Measurements from ENCODE around the gene MCOLN1. TPM values are rescaled to one million over a fixed set of nuclear protein-coding genes. Genes with fewer than 3 reads are reported as not detected.

MCOLN1 gene
- total and polyA plus RNA-seq, 2 experiments from 2014 or later: 7.2 to 16.1 TPM

DNA sequence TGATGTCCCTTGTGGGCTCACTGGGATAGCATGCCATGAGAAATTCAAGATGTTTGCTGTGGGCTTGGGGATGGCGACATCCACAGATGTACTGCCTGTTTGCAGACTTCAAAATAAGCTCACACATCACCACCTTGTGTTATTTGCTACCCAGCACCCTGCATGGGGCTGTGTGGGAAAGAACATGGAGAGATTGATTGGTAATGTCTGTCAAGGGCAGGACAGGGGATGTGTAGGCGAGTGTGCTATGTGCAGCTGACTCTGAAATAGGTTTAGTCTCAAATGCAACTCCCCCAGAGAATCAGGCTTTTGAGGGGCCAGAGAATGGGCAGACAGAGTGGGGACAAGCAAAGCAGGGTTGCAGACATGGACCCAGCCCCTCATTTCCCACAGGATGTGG, 37.8 kb downstream of the MCOLN1 start:
- H3F3A ChIP-seq (replicated peaks; ENCODE audit: low read depth): no peaks in the 10 kb centered on the region
- TF ChIP-seq NANOG (IDR thresholded peaks at IDR 0.05; ENCODE audit: borderline replicate concordance) (no peak), CREB1 (CRISPR knock-in tag; IDR thresholded peaks at IDR 0.05; ENCODE audit: low read depth) (no peak)
- no peak overlapping the region for H3K4me2 ChIP-seq
- Mint-ChIP-seq H3K27me3 (ENCODE audit: insufficient read depth, low read depth, poor library complexity) (peaks cover 7% of the 10 kb centered on the region), H3K4me3 (no peak overlapping the region), H3K36me3 (ENCODE audit: low read depth) (peaks cover 37% of the 10 kb centered on the region), H3K27ac (no peak overlapping the region), H3K9me3 (no peaks in the 10 kb centered on the region; the same call in 1 of the 3 replicates), H3K4me1 (no peaks in the 10 kb centered on the region)
- no peak overlapping the region for H2AFZ ChIP-seq
- no peak overlapping the region for H3K4me3 ChIP-seq
- H3K9me2 ChIP-seq (ENCODE audit: insufficient read depth): no peaks in the 10 kb centered on the region
- no peaks in the 10 kb centered on the region for H3K79me2 ChIP-seq (replicated peaks; ENCODE audit: insufficient read depth)
- peaks cover 8% of the 10 kb centered on the region; the same call in 1 of the 2 replicates for H3K36me3 ChIP-seq (ENCODE audit: insufficient read depth)
- H4K20me1 ChIP-seq (replicated peaks; ENCODE audit: insufficient read depth): no peaks in the 10 kb centered on the region; the same call in 1 of the 2 replicates
- DNase-seq (ENCODE audit: low spot score): no peak
- no peaks in the 10 kb centered on the region for H3K27me3 ChIP-seq (ENCODE audit: insufficient read depth)
- no peak for ATAC-seq
- H3K27ac ChIP-seq (ENCODE audit: low read depth): no peak overlapping the region
- no peaks in the 10 kb centered on the region for H3K4me1 ChIP-seq (ENCODE audit: insufficient read depth)

DNA sequence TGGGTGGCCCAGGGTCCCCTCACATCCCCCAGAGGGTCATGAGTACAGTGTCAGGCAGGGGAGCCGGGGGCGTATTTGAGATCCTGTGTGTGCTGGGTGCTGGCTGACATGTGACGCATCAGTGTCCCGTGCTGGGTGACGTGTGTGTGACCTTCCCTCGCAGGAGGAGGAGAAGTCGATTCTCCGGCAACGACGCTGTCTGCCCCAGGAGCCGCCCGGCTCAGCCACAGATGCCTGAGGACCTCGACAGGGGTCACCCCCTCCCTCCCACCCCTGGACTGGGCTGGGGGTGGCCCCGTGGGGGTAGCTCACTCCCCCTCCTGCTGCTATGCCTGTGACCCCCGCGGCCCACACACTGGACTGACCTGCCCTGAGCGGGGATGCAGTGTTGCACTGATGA, 38.9 kb downstream of the MCOLN1 start:
- H4K20me1 ChIP-seq (replicated peaks; ENCODE audit: insufficient read depth): no peaks in the 10 kb centered on the region; the same call in 1 of the 2 replicates
- no peak overlapping the region for H2AFZ ChIP-seq
- no peaks in the 10 kb centered on the region for H3K9me2 ChIP-seq (ENCODE audit: insufficient read depth)
- no peaks in the 10 kb centered on the region for H3K4me1 ChIP-seq (ENCODE audit: insufficient read depth)
- Mint-ChIP-seq H3K36me3 (ENCODE audit: low read depth) (peaks cover 35% of the 10 kb centered on the region), H3K9me3 (no peaks in the 10 kb centered on the region; the same call in 2 of the 3 replicates), H3K4me3 (no peak overlapping the region), H3K4me1 (no peaks in the 10 kb centered on the region), H3K27me3 (ENCODE audit: insufficient read depth, low read depth, poor library complexity) (peaks cover 7% of the 10 kb centered on the region), H3K27ac (no peak overlapping the region)
- H3K79me2 ChIP-seq (replicated peaks; ENCODE audit: insufficient read depth): no peaks in the 10 kb centered on the region
- no peak overlapping the region for H3K4me3 ChIP-seq
- H3K36me3 ChIP-seq (ENCODE audit: insufficient read depth): peaks cover 8% of the 10 kb centered on the region; the same call in 1 of the 2 replicates
- no peak overlapping the region for H3K27ac ChIP-seq (ENCODE audit: low read depth)
- no peak for ATAC-seq
- H3K27me3 ChIP-seq (ENCODE audit: insufficient read depth): no peaks in the 10 kb centered on the region
- DNase-seq (ENCODE audit: low spot score): no peak
- no peak for TF ChIP-seq JUNB (IDR thresholded peaks at IDR 0.05; ENCODE audit: unreplicated experiment)
- TF ChIP-seq STAT1 (IDR thresholded peaks at IDR 0.05; ENCODE audit: unreplicated experiment): no peak
- TF ChIP-seq, protein P1, sequence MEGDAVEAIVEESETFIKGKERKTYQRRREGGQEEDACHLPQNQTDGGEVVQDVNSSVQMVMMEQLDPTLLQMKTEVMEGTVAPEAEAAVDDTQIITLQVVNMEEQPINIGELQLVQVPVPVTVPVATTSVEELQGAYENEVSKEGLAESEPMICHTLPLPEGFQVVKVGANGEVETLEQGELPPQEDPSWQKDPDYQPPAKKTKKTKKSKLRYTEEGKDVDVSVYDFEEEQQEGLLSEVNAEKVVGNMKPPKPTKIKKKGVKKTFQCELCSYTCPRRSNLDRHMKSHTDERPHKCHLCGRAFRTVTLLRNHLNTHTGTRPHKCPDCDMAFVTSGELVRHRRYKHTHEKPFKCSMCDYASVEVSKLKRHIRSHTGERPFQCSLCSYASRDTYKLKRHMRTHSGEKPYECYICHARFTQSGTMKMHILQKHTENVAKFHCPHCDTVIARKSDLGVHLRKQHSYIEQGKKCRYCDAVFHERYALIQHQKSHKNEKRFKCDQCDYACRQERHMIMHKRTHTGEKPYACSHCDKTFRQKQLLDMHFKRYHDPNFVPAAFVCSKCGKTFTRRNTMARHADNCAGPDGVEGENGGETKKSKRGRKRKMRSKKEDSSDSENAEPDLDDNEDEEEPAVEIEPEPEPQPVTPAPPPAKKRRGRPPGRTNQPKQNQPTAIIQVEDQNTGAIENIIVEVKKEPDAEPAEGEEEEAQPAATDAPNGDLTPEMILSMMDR (conservative IDR thresholded peaks at IDR 0.05; ENCODE audit: low read depth in 2 of 2): no peak
- TF ChIP-seq, protein P2, sequence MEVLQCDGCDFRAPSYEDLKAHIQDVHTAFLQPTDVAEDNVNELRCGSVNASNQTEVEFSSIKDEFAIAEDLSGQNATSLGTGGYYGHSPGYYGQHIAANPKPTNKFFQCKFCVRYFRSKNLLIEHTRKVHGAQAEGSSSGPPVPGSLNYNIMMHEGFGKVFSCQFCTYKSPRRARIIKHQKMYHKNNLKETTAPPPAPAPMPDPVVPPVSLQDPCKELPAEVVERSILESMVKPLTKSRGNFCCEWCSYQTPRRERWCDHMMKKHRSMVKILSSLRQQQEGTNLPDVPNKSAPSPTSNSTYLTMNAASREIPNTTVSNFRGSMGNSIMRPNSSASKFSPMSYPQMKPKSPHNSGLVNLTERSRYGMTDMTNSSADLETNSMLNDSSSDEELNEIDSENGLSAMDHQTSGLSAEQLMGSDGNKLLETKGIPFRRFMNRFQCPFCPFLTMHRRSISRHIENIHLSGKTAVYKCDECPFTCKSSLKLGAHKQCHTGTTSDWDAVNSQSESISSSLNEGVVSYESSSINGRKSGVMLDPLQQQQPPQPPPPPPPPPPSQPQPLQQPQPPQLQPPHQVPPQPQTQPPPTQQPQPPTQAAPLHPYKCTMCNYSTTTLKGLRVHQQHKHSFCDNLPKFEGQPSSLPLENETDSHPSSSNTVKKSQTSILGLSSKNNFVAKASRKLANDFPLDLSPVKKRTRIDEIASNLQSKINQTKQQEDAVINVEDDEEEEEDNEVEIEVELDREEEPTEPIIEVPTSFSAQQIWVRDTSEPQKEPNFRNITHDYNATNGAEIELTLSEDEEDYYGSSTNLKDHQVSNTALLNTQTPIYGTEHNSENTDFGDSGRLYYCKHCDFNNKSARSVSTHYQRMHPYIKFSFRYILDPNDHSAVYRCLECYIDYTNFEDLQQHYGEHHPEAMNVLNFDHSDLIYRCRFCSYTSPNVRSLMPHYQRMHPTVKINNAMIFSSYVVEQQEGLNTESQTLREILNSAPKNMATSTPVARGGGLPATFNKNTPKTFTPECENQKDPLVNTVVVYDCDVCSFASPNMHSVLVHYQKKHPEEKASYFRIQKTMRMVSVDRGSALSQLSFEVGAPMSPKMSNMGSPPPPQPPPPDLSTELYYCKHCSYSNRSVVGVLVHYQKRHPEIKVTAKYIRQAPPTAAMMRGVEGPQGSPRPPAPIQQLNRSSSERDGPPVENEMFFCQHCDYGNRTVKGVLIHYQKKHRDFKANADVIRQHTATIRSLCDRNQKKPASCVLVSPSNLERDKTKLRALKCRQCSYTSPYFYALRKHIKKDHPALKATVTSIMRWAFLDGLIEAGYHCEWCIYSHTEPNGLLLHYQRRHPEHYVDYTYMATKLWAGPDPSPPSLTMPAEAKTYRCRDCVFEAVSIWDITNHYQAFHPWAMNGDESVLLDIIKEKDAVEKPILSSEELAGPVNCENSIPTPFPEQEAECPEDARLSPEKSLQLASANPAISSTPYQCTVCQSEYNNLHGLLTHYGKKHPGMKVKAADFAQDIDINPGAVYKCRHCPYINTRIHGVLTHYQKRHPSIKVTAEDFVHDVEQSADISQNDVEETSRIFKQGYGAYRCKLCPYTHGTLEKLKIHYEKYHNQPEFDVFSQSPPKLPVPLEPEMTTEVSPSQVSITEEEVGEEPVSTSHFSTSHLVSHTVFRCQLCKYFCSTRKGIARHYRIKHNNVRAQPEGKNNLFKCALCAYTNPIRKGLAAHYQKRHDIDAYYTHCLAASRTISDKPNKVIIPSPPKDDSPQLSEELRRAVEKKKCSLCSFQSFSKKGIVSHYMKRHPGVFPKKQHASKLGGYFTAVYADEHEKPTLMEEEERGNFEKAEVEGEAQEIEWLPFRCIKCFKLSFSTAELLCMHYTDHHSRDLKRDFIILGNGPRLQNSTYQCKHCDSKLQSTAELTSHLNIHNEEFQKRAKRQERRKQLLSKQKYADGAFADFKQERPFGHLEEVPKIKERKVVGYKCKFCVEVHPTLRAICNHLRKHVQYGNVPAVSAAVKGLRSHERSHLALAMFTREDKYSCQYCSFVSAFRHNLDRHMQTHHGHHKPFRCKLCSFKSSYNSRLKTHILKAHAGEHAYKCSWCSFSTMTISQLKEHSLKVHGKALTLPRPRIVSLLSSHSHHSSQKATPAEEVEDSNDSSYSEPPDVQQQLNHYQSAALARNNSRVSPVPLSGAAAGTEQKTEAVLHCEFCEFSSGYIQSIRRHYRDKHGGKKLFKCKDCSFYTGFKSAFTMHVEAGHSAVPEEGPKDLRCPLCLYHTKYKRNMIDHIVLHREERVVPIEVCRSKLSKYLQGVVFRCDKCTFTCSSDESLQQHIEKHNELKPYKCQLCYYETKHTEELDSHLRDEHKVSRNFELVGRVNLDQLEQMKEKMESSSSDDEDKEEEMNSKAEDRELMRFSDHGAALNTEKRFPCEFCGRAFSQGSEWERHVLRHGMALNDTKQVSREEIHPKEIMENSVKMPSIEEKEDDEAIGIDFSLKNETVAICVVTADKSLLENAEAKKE (CRISPR knock-in tag; IDR thresholded peaks at IDR 0.05): no peak
- TF ChIP-seq, protein P3, sequence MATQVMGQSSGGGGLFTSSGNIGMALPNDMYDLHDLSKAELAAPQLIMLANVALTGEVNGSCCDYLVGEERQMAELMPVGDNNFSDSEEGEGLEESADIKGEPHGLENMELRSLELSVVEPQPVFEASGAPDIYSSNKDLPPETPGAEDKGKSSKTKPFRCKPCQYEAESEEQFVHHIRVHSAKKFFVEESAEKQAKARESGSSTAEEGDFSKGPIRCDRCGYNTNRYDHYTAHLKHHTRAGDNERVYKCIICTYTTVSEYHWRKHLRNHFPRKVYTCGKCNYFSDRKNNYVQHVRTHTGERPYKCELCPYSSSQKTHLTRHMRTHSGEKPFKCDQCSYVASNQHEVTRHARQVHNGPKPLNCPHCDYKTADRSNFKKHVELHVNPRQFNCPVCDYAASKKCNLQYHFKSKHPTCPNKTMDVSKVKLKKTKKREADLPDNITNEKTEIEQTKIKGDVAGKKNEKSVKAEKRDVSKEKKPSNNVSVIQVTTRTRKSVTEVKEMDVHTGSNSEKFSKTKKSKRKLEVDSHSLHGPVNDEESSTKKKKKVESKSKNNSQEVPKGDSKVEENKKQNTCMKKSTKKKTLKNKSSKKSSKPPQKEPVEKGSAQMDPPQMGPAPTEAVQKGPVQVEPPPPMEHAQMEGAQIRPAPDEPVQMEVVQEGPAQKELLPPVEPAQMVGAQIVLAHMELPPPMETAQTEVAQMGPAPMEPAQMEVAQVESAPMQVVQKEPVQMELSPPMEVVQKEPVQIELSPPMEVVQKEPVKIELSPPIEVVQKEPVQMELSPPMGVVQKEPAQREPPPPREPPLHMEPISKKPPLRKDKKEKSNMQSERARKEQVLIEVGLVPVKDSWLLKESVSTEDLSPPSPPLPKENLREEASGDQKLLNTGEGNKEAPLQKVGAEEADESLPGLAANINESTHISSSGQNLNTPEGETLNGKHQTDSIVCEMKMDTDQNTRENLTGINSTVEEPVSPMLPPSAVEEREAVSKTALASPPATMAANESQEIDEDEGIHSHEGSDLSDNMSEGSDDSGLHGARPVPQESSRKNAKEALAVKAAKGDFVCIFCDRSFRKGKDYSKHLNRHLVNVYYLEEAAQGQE (IDR thresholded peaks at IDR 0.05; ENCODE audit: unreplicated experiment): no peak
- TF ChIP-seq CREB1 (CRISPR knock-in tag; IDR thresholded peaks at IDR 0.05; ENCODE audit: low read depth): no peak
- no peak for TF ChIP-seq EZH2phosphoT487 (IDR thresholded peaks at IDR 0.05; ENCODE audit: unreplicated experiment)
- TF ChIP-seq ZNF114 (CRISPR knock-in tag; IDR thresholded peaks at IDR 0.05): no peak
- TF ChIP-seq POLR2AphosphoS5 (IDR thresholded peaks at IDR 0.05; ENCODE audit: low read depth): no peak
- TF ChIP-seq EZH2 (IDR thresholded peaks at IDR 0.05; ENCODE audit: low read depth, unreplicated experiment): no peak
- no peak overlapping the region for H3K4me2 ChIP-seq
- H3F3A ChIP-seq (replicated peaks; ENCODE audit: low read depth): no peaks in the 10 kb centered on the region

Data from GM23338 (cell line).